GM23338 (cell line): Measurements from ENCODE around the gene DLGAP4. TPM values are rescaled to one million over a fixed set of nuclear protein-coding genes. Genes with fewer than 3 reads are reported as not detected.

Experiments used
- ATAC-seq: fragments of 200-7000 bp; cut with Tn5 transposase; 3 replicates; pipeline ENCODE4 v1.9.1; 2020
- DNase-seq: peaks from one replicate; pipeline ENCODE4 v3.0.0-alpha.2; 2015; ENCODE audit warnings: low spot score
- H2AFZ ChIP-seq: fragments of 200-600 bp; sonication (generic); 2 replicates; pipeline ENCODE4 v1.8.0; 2016; ENCODE audit warnings: antibody characterized with exemption, mild to moderate bottlenecking, moderate library complexity
- H3F3A ChIP-seq: fragments of 200-600 bp; sonication (generic); replicated peaks from 2 replicates; pipeline ENCODE4 v1.8.0; 2017; ENCODE audit warnings: antibody characterized with exemption, mixed run types, low read depth
- H3K27ac ChIP-seq: fragments of 200-600 bp; sonication (generic); 2 replicates; pipeline ENCODE4 v1.6.1; 2016; ENCODE audit warnings: low read depth
- H3K27me3 ChIP-seq: fragments of 200-600 bp; sonication (generic); 2 replicates; pipeline ENCODE4 v1.8.0; 2016; ENCODE audit warnings: mild to moderate bottlenecking, mixed run types, moderate library complexity; ENCODE audit not compliant: insufficient read depth
- H3K36me3 ChIP-seq: fragments of 200-600 bp; sonication (generic); 2 replicates; pipeline ENCODE4 v1.8.0; 2016; ENCODE audit warnings: mild to moderate bottlenecking; ENCODE audit not compliant: insufficient read depth
- H3K4me1 ChIP-seq: fragments of 200-600 bp; sonication (generic); 2 replicates; pipeline ENCODE4 v1.8.0; 2016; ENCODE audit warnings: mild to moderate bottlenecking, moderate library complexity; ENCODE audit not compliant: insufficient read depth
- H3K4me2 ChIP-seq: fragments of 200-600 bp; sonication (generic); 2 replicates; pipeline ENCODE4 v1.7.1; 2017; ENCODE audit warnings: mixed run types
- H3K4me3 ChIP-seq: fragments of 200-600 bp; sonication (generic); 2 replicates; pipeline ENCODE4 v1.6.1; 2016; ENCODE audit warnings: mixed run types
- H3K79me2 ChIP-seq: fragments of 200-600 bp; sonication (generic); replicated peaks from 2 replicates; pipeline ENCODE4 v1.8.0; 2017; ENCODE audit warnings: mild to moderate bottlenecking; ENCODE audit not compliant: insufficient read depth
- H3K9me2 ChIP-seq: fragments of 200-600 bp; sonication (generic); 2 replicates; pipeline ENCODE4 v1.8.0; 2017; ENCODE audit not compliant: insufficient read depth
- H4K20me1 ChIP-seq: fragments of 200-600 bp; sonication (generic); replicated peaks from 2 replicates; pipeline ENCODE4 v1.8.0; 2017; ENCODE audit warnings: mild to moderate bottlenecking; ENCODE audit not compliant: insufficient read depth
- H3K27ac Mint-ChIP-seq: 2 replicates; pipeline ENCODE4 v1.8.0; 2020; ENCODE audit warnings: inconsistent platforms, mild to moderate bottlenecking, moderate library complexity, mixed read lengths
- H3K27me3 Mint-ChIP-seq: 3 replicates; pipeline ENCODE4 v1.8.0; 2022; ENCODE audit warnings: low read depth, mild to moderate bottlenecking, moderate library complexity, mixed read lengths, inconsistent platforms; ENCODE audit not compliant: insufficient read depth, poor library complexity
- H3K36me3 Mint-ChIP-seq: 3 replicates; pipeline ENCODE4 v1.8.0; 2021; ENCODE audit warnings: low read depth, mild to moderate bottlenecking, inconsistent platforms, moderate library complexity, mixed read lengths
- H3K4me1 Mint-ChIP-seq: 3 replicates; pipeline ENCODE4 v1.8.0; 2020; ENCODE audit warnings: mild to moderate bottlenecking, inconsistent platforms, mixed read lengths
- H3K4me3 Mint-ChIP-seq: 3 replicates; pipeline ENCODE4 v1.8.0; 2021; ENCODE audit warnings: moderate library complexity, mild to moderate bottlenecking, inconsistent platforms, mixed read lengths
- H3K9me3 Mint-ChIP-seq: 3 replicates; pipeline ENCODE4 v1.8.0; 2020; ENCODE audit warnings: moderate library complexity, mild to moderate bottlenecking, inconsistent platforms, mixed read lengths
- CREB1 ChIP-seq: fragments of 250-450 bp; sonication (Bioruptor Pico); IDR thresholded peaks from 2 replicates; pipeline ENCODE4 v1.5.0; 2020; ENCODE audit warnings: low read depth, mild to moderate bottlenecking, moderate library complexity
- CTCF ChIP-seq, 2 experiments: fragments of 200-600 bp in 1 of 2; sonication (generic) in 1 of 2; conservative IDR thresholded peaks; 2 replicates each; pipeline versions ENCODE4 v1.5.1 to v1.6.1; 2016 to 2017; ENCODE audit warnings: antibody characterized with exemption in 2 of 2, low read depth in 2 of 2, mild to moderate bottlenecking in 2 of 2, moderate library complexity in 1 of 2
- EZH2 ChIP-seq: fragments of 200-600 bp; sonication (generic); IDR thresholded peaks from one replicate; pipeline ENCODE4 v1.8.0; 2017; ENCODE audit warnings: antibody characterized with exemption, mild to moderate bottlenecking, low read depth; ENCODE audit not compliant: unreplicated experiment
- EZH2phosphoT487 ChIP-seq: fragments of 200-600 bp; sonication (generic); IDR thresholded peaks from one replicate; pipeline ENCODE4 v1.8.1; 2018; ENCODE audit warnings: antibody characterized with exemption; ENCODE audit not compliant: unreplicated experiment
- JUNB ChIP-seq: IDR thresholded peaks from one replicate; pipeline ENCODE4 v1.6.1; 2016; ENCODE audit warnings: antibody characterized with exemption; ENCODE audit not compliant: unreplicated experiment
- NANOG ChIP-seq: IDR thresholded peaks from 2 replicates; pipeline ENCODE4 v1.6.1; 2016; ENCODE audit warnings: antibody characterized with exemption, borderline replicate concordance
- POLR2AphosphoS5 ChIP-seq: IDR thresholded peaks from 2 replicates; pipeline ENCODE4 v1.6.1; 2016; ENCODE audit warnings: antibody characterized with exemption, low read depth
- REST ChIP-seq: IDR thresholded peaks from one replicate; pipeline ENCODE4 v1.6.1; 2018; ENCODE audit warnings: antibody characterized with exemption; ENCODE audit not compliant: unreplicated experiment
- STAT1 ChIP-seq: IDR thresholded peaks from one replicate; pipeline ENCODE4 v1.6.1; 2016; ENCODE audit warnings: antibody characterized with exemption; ENCODE audit not compliant: unreplicated experiment
- ZNF114 ChIP-seq: fragments of 250-450 bp; sonication (Bioruptor Pico); IDR thresholded peaks from 2 replicates; pipeline ENCODE4 v1.5.0; 2020; ENCODE audit warnings: mild to moderate bottlenecking, moderate library complexity
- ZNF331 ChIP-seq: fragments of 250-450 bp; sonication (Bioruptor Pico); IDR thresholded peaks from 2 replicates; pipeline ENCODE4 v1.5.0; 2020; ENCODE audit warnings: low read depth, mild to moderate bottlenecking, moderate library complexity
- ZNF462 ChIP-seq: fragments of 250-450 bp; sonication (Bioruptor Pico); IDR thresholded peaks from 2 replicates; pipeline ENCODE4 v1.5.0; 2020; ENCODE audit warnings: mild to moderate bottlenecking, moderate library complexity
- polyA plus RNA-seq: library from polyadenylated mRNA; unstranded; fragments of >200 nt; fragmentation: Nextera tagmentation; extraction: Ambion mirVana; gene quantifications from 2 replicates; pipeline ENCODE4 v1.2.1, GENCODE V29; 2016
- total RNA-seq: library from RNA; depleted of rRNA; stranded (reverse); fragments of >200 nt; shearing (Covaris generic); gene quantifications from 2 replicates; pipeline ENCODE4 v1.2.3, GENCODE V29; 2014
- TF ChIP-seq, protein P1 (sequence below): IDR thresholded peaks from 2 replicates; pipeline ENCODE4 v1.6.1; 2016; ENCODE audit warnings: antibody characterized with exemption

DLGAP4 gene
- total and polyA plus RNA-seq, 2 experiments from 2014 or later, result 46.1 to 52.2 TPM

DNA sequence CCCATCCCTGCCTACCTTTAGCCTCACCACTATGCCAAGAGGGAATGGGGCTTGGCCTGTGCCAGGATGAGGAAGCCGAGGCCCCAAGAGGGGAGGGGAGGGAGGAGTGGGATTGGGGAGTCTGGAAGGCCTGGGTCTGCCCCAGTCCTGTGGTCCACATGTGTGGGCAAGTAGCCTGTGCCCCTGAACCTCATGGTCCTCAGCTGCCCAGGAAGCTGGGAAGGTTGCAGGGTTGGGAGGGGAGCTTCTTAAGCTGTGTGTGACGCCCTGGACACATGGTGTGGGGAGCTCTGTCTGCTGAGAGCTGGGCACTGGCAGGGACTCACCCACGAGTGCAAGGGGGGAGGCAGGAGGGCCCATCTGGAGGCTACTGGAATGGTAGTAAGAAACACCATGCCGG is 31.7 kb downstream of the DLGAP4 start:
- TF ChIP-seq EZH2, result no peak
- TF ChIP-seq CTCF (conservative IDR thresholded peaks at IDR 0.05; ENCODE audit: low read depth in 2 of 2), result no peak
- no peak for TF ChIP-seq NANOG
- no peak for TF ChIP-seq JUNB
- no peak for TF ChIP-seq ZNF462 (CRISPR knock-in tag)
- no peak for TF ChIP-seq STAT1
- no peak for TF ChIP-seq REST
- TF ChIP-seq, protein P1, sequence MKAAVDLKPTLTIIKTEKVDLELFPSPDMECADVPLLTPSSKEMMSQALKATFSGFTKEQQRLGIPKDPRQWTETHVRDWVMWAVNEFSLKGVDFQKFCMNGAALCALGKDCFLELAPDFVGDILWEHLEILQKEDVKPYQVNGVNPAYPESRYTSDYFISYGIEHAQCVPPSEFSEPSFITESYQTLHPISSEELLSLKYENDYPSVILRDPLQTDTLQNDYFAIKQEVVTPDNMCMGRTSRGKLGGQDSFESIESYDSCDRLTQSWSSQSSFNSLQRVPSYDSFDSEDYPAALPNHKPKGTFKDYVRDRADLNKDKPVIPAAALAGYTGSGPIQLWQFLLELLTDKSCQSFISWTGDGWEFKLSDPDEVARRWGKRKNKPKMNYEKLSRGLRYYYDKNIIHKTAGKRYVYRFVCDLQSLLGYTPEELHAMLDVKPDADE, result no peak
- TF ChIP-seq CREB1 (CRISPR knock-in tag), result no peak
- no peak for TF ChIP-seq ZNF331 (CRISPR knock-in tag)
- no peak for TF ChIP-seq EZH2phosphoT487
- no peak for TF ChIP-seq ZNF114
- TF ChIP-seq POLR2AphosphoS5, result no peak
- H4K20me1 ChIP-seq, result no peaks in the 10 kb centered on the region; the same call in 1 of the 2 replicates
- H3K36me3 ChIP-seq, result no peaks in the 10 kb centered on the region
- peaks cover 9% of the 10 kb centered on the region for H3K4me1 ChIP-seq
- no peaks in the 10 kb centered on the region for H3K79me2 ChIP-seq
- Mint-ChIP-seq H3K4me1 (peaks cover 66% of the 10 kb centered on the region), H3K9me3 (no peaks in the 10 kb centered on the region; the same call in 2 of the 3 replicates), H3K27me3 (peaks cover 33% of the 10 kb centered on the region), H3K4me3 (no peak overlapping the region), H3K36me3 (no peaks in the 10 kb centered on the region), H3K27ac (no peak overlapping the region)
- no peak overlapping the region for H3K27ac ChIP-seq
- H3K4me3 ChIP-seq, result no peak overlapping the region
- H3F3A ChIP-seq, result no peaks in the 10 kb centered on the region
- ATAC-seq (no peak), DNase-seq (no peak)
- peaks cover 17% of the 10 kb centered on the region for H3K27me3 ChIP-seq
- no peaks in the 10 kb centered on the region for H3K9me2 ChIP-seq
- no peak overlapping the region for H3K4me2 ChIP-seq
- no peak overlapping the region for H2AFZ ChIP-seq
